GM20000 (cell line): ENCODE measurements around the gene DGCR8.
A peak's percentile ranks its signal among the peaks of the same experiment; 100 is the strongest.

ENCODE experiments used
- DNase-seq: peaks from one replicate; pipeline ENCODE4 v3.0.0; 2012; ENCODE audit warnings: low spot score
- TF ChIP-seq, protein P1 (sequence below): IDR thresholded peaks from 2 replicates; pipeline ENCODE4 v1.5.1; 2012; ENCODE audit warnings: mild to moderate bottlenecking, control low read depth; ENCODE audit errors: extremely low read depth, missing control alignments

The DGCR8 gene

GRCh38 chr22:20127318-20127868 is 47.4 kb downstream of the DGCR8 start:
- DNase-seq, result no peak
- TF ChIP-seq, protein P1, sequence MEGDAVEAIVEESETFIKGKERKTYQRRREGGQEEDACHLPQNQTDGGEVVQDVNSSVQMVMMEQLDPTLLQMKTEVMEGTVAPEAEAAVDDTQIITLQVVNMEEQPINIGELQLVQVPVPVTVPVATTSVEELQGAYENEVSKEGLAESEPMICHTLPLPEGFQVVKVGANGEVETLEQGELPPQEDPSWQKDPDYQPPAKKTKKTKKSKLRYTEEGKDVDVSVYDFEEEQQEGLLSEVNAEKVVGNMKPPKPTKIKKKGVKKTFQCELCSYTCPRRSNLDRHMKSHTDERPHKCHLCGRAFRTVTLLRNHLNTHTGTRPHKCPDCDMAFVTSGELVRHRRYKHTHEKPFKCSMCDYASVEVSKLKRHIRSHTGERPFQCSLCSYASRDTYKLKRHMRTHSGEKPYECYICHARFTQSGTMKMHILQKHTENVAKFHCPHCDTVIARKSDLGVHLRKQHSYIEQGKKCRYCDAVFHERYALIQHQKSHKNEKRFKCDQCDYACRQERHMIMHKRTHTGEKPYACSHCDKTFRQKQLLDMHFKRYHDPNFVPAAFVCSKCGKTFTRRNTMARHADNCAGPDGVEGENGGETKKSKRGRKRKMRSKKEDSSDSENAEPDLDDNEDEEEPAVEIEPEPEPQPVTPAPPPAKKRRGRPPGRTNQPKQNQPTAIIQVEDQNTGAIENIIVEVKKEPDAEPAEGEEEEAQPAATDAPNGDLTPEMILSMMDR, result no peak

GRCh38 chr22:20127869-20128618 is 48.0 kb downstream of the DGCR8 start:
- TF ChIP-seq, protein P1, result no peak
- no peak for DNase-seq

DNA sequence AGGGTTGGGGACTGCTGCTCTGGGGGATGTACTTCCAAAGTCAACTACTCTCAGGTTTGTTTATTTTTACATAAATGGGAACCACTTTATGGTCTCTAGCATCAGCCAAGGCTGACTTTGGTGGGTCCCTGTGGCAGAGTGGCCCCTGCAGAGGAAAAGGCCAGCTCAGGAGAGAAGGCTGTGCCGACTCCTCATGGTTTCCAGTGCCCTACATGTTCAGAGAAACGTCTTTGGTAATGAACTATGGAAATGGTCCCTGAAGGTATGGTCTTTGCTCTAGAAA is 48.5 kb downstream of the DGCR8 start:
- no peak for DNase-seq
- TF ChIP-seq, protein P1, result no peak

DNA sequence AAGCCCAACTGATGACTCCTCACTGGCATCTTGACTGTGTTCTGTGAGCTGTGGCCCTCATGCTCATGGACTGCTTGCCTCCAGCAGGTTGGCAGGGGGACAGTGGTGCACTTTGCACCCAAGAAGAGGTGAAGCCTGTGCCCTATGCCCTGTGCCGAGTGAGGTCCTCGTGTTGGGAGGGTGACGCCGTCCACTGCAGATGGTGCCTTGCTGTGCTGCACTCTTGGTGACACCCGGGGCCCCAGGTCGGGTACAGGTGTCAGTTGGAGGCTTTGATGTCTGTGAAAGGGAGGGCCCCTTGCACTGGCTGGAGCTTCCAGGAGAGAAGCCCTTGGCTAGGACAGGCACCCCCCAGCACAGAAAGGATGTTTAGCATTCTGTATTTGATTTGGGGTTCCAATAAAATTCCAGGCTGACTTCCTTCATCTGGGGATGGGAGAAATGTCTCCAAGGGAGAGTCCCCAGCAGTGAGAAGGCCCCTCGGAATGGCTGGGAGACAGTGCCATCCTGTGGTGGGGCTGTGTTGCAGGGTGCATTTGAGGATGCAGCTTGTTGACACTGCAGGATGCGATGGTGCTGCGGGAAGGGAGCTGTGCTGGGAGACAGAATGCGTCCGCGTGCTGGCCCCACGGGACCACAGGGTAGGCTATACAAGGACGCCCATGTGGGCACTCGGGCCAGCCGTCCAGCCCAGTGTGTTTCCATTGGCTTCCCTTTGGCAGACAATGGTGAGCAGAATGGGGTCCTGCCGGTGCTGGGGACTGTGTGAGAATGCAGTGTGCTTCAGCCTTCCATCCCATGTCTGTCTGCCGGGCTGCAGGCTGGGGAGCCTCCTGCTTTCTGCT is 49.1 kb downstream of the DGCR8 start:
- TF ChIP-seq, protein P1, result peak; percentile 38
- peak; percentile 64 for DNase-seq

- TF ChIP-seq, protein P1, result no peak
These were observed 49.6 kb downstream of the DGCR8 start for GRCh38 chr22:20129747-20130014.

GRCh38 chr22:20130319-20130718 is 50.3 kb downstream of the DGCR8 start:
- no peak for DNase-seq

More at GRCh38 chr22:20129747-20130014, 49.6 kb downstream of the DGCR8 start:
- DNase-seq, result no peak

More at GRCh38 chr22:20130319-20130718, 50.3 kb downstream of the DGCR8 start:
- TF ChIP-seq, protein P1, result no peak
